GM21619 (cell line): ENCODE measurements around the gene ARL15.
A peak's percentile ranks its signal among the peaks of the same experiment; 100 is the strongest.
"Not testable (repeated sequence)": the region's sequence is repeated elsewhere in the genome, so short reads cannot be mapped to it uniquely, and the experiment has no call there.

ENCODE experiments used
- ATAC-seq: cut with Tn5 transposase; IDR thresholded peaks from one replicate; pipeline ENCODE4 v1.9.1; 2021; ENCODE audit not compliant: unreplicated experiment

The ARL15 gene

GRCh38 chr5:54310433-54311175, at the start of gene ARL15:
Gene ARL15 (minus strand): TSS chr5:54310573.
- ATAC-seq = peak; percentile 96

- no peak for ATAC-seq
These were observed 49.7 kb upstream of the ARL15 start for GRCh38 chr5:54360089-54360488.

DNA sequence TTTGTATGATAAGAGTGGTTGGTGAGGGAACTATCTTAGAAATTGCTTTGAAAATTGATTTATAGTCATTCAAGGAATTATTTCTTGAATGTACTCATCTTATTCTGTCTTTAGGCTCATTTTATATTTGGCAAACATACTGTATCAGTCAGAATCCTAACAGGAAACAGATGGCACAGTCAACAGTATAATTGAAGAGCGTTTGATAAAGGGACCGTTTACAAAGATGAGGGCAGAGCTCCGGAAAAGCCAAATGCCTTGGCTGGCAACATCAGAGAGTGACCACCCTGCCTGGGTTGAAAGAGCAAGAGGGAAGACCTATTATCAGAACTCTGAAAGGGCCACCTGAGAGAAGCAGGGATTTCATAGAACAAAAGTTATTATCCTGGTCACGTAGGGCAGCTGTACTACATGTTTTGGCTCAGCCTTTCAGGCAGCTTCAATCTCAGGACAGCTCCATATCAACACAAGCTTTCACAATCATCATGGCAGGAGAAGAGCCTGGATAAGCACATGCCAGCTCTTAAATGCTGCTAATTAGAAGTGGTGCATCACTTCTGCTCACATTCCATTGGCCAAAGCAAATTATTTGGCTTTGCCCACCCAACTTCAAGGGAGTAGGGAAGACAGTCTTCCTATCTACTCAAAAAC, 47.2 kb upstream of the ARL15 start:
- no peak for ATAC-seq

- ATAC-seq = not testable (repeated sequence)
These were observed 43.7 kb upstream of the ARL15 start for GRCh38 chr5:54353933-54354564.

DNA sequence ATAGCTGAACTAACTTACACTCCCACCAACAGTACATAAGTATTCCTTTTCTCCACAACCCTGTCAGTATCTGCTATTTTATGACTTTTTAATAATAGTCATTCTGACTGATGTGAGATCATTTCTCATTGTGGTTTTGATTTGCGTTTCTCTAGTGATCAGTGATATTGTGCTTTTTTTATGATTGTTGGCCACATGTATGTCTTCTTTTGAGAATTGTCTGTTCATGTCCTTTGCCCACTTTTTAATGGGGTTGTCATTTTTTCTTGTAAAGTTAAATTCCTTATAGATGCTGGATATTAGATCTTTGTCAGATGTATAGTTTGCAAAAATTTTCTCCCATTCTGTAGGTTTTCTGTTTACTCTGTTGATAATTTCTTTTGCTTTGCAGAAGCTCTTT, 42.2 kb upstream of the ARL15 start:
- not testable (repeated sequence) for ATAC-seq

- ATAC-seq = no peak
These were observed 37.0 kb upstream of the ARL15 start for GRCh38 chr5:54347221-54347865.

DNA sequence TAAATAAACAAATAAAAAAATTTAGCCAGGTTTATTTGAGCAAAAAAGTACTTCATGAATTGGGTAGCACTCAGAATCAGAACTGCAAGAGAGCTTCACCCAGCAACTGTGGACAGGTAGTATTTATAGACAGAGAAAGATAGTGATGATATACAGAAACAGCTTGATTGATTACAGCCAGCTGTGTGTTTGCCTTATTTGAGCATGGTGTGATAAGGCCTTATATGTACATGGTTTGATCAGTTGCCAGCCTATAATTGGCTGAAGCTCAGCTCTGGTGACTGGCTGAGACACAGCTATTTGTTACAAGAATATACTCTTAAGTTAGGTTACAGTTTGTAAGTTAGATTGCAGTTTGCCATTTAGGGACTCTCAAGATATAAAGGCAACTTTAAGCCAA, 34.3 kb upstream of the ARL15 start:
- no peak for ATAC-seq

DNA sequence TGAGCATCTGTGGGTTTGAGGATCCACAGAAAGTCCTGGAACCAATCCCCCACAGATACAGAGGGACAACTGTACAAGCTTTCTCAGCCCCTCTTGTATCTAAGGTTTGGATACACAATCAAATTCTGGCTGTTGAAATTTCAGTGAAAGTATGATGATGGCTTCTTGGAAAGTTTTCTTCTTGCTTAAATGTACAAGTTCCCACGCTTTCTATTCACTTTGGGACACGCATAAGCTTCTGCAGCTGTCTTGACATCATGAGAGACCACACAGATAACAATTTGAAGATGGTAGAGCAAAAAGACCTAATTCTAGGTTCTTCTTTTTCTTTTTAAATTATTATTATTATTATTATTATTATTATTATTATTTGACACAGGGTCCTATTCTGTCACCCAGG, 31.6 kb upstream of the ARL15 start:
- ATAC-seq = no peak

DNA sequence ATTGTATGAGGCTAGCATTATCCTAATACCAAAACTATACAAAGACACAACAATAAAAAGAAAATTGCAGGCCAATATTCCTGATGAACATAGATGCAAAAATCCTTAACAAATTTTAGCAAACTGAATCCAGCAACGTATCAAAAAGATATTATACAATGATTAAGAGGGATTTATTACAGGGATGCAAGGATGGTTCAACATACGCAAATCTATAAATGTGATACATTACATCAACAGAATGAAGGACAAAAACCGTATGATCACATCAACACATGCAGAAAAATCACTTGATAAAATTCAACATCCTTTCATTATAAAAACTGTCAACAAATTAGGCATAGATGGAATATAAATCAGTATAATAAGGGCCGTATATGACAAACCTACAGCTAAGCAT, 27.1 kb upstream of the ARL15 start:
- ATAC-seq = no peak

- ATAC-seq = no peak
These were observed 22.3 kb upstream of the ARL15 start for GRCh38 chr5:54332720-54333119.

- ATAC-seq = no peak
These were observed 19.6 kb upstream of the ARL15 start for GRCh38 chr5:54329731-54330709.

DNA sequence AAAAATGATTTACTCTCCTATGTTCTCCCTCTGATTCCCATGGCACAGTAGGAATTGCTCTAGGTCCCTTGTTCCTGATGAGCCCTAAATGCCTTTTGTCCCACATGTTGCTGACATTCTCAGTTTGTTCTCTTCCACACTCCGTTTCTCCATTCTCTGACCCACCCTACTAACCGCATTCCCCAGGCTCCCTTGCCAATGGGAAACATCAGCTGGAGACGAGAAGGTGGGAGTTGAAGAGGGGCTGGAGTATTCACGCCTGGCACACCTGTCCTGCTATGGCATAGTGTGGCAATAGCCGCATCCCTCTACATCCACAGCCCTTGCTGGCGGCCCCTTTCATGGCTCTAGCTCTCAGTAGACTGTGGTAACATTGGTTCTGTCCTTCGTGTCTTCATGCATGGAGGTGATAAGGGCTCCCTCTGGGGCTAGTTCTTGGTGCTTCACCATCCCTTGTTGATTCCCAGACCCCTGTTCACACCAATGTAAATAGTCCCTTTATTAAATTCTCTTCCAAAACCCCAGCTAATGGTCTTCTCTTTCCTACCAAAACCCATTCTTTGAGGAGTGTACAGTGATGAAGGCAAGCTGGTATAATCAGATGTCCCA, 16.4 kb upstream of the ARL15 start:
- ATAC-seq = no peak

DNA sequence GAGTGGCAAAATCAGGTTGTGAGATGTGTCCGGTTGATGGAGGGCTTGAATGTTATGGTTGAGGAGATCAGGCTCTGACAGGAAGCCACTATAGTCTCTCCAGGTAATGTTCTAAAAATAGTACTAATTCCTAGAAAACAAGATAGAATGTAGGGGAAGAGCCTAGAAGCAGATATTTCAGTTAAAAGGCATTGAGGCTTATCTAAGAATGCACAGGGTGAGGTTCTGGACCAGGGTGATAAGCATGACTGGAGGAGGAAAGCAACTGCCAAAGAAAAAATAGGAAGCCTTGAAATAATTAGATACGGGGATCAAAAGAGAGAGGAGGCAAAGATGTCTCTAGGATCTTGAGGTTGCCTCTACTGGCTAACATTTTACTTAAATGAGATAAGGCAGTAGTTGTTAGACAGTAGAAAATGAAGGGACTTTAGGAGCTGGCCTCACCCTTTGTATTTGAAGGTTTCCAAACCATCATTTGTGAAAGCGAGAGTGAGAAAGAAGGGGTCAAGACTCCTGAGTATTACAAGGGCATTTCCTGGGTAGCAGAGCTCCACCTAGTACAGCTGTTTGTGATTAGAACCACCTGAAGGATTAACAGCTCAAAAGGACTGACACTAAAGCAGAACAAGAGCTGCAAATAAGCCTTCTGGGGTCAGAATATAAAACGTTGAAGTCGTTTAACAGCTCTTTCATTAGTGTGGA, 15.4 kb upstream of the ARL15 start:
- ATAC-seq = no peak

DNA sequence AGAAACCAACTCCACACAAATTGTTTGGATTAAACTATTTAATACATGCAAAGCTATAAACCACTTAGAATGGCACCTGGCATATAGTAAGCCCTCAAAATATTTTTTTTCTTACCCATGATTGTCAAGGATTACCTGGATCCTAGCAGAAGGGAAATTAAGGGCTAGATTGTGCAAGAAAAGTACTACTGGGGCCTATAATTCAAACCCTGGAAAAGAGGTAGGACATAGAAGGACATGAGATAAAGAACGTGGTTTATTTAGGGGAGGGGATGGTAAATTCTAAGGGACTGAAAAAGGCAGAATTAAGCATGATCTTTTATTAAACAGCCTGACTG, 14.9 kb upstream of the ARL15 start:
- no peak for ATAC-seq

DNA sequence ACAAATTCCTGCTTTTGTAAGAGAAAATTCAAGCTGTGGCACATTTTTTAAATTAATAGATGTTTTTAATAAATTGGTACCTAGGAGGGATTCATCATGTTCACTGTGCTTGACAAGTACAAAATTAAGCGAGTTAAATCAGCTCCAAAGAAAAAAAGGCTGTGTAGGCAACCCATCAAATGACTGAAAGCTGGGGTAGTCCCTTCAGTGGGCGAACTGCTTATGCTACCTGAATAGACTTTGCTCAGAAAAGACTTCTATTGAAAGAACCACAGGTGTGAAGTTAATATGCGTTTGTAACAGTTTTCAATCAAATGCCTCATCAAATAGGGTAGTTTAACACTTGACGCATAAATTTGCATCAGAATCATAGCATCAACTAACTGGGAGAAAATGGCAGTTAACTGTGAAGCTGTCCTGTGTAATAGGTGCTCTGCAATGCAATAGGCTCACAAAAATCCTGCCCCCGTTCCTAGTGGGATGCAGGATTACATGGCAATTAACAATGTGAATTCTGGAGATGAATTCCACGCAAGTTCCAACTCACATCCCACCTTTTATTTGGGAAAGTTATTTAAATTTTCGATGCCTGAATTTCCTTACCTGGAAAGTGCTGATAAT, 14.4 kb upstream of the ARL15 start:
- ATAC-seq = no peak

- ATAC-seq = no peak
These were observed 13.1 kb upstream of the ARL15 start for GRCh38 chr5:54323495-54323894.

GRCh38 chr5:54320256-54320655, 9.9 kb upstream of the ARL15 start:
- ATAC-seq = no peak

- no peak for ATAC-seq
These were observed 7.3 kb upstream of the ARL15 start for GRCh38 chr5:54317511-54318260.
